Epithelial cell of proximal tubule (primary cell): ENCODE measurements around the gene TMEM87B. TPM values are rescaled to one million over a fixed set of nuclear protein-coding genes. Genes with fewer than 3 reads are reported as not detected.

ENCODE experiments used
- DNase-seq: peaks from one replicate; pipeline ENCODE4 v3.0.0-alpha.2; 2011; ENCODE audit warnings: low read depth
- H3K4me3 ChIP-seq: 2 replicates; pipeline ENCODE4 v1.5.1; 2011; ENCODE audit warnings: low read depth, mild to moderate bottlenecking, low read length
- CTCF ChIP-seq: conservative IDR thresholded peaks from 2 replicates; pipeline ENCODE4 v1.5.1; 2012; ENCODE audit warnings: low read depth, mild to moderate bottlenecking, low read length
- total RNA-seq: library from RNA; depleted of rRNA; stranded (reverse); fragments of >200 nt; gene quantifications from 2 replicates; pipeline ENCODE4 v1.2.3, GENCODE V29; 2015

The TMEM87B gene
- total RNA-seq, 1 donor from 2014 or later = 20.8 TPM

- H3K4me3 ChIP-seq = no peak overlapping the region
- no peak for DNase-seq
- no peak for TF ChIP-seq CTCF
Measured at GRCh38 chr2:112157472-112157871, 102.4 kb downstream of the TMEM87B start.

- TF ChIP-seq CTCF = no peak
Measured at GRCh38 chr2:112159454-112159921, 104.4 kb downstream of the TMEM87B start.

GRCh38 chr2:112160283-112161250 is 105.5 kb downstream of the TMEM87B start:
- TF ChIP-seq CTCF = no peak
- H3K4me3 ChIP-seq = no peak overlapping the region

More at GRCh38 chr2:112159454-112159921, 104.4 kb downstream of the TMEM87B start:
- no peak for DNase-seq
- no peak overlapping the region for H3K4me3 ChIP-seq

GRCh38 chr2:112161431-112162145 is 106.5 kb downstream of the TMEM87B start:
- no peak for DNase-seq
- TF ChIP-seq CTCF = no peak

More at GRCh38 chr2:112160283-112161250, 105.5 kb downstream of the TMEM87B start:
- no peak for DNase-seq

GRCh38 chr2:112162341-112162740 is 107.3 kb downstream of the TMEM87B start:
- DNase-seq = no peak
- no peak for TF ChIP-seq CTCF

More at GRCh38 chr2:112161431-112162145, 106.5 kb downstream of the TMEM87B start:
- H3K4me3 ChIP-seq = no peak overlapping the region

GRCh38 chr2:112162956-112163355 is 107.9 kb downstream of the TMEM87B start:
- DNase-seq = no peak
- H3K4me3 ChIP-seq = no peak overlapping the region
- no peak for TF ChIP-seq CTCF

More at GRCh38 chr2:112162341-112162740, 107.3 kb downstream of the TMEM87B start:
- H3K4me3 ChIP-seq = no peak overlapping the region
